GM23338 (cell line): ENCODE measurements around the gene RGCC. TPM values are rescaled to one million over a fixed set of nuclear protein-coding genes. Genes with fewer than 3 reads are reported as not detected.

Experiments
- ATAC-seq: fragments of 200-7000 bp; cut with Tn5 transposase; 3 replicates; pipeline ENCODE4 v1.9.1; 2020
- DNase-seq: peaks from one replicate; pipeline ENCODE4 v3.0.0-alpha.2; 2015; ENCODE audit warnings: low spot score
- H2AFZ ChIP-seq: fragments of 200-600 bp; sonication (generic); 2 replicates; pipeline ENCODE4 v1.8.0; 2016; ENCODE audit warnings: antibody characterized with exemption, mild to moderate bottlenecking, moderate library complexity
- H3F3A ChIP-seq: fragments of 200-600 bp; sonication (generic); replicated peaks from 2 replicates; pipeline ENCODE4 v1.8.0; 2017; ENCODE audit warnings: antibody characterized with exemption, mixed run types, low read depth
- H3K27ac ChIP-seq: fragments of 200-600 bp; sonication (generic); 2 replicates; pipeline ENCODE4 v1.6.1; 2016; ENCODE audit warnings: low read depth
- H3K27me3 ChIP-seq: fragments of 200-600 bp; sonication (generic); 2 replicates; pipeline ENCODE4 v1.8.0; 2016; ENCODE audit warnings: mild to moderate bottlenecking, mixed run types, moderate library complexity; ENCODE audit not compliant: insufficient read depth
- H3K36me3 ChIP-seq: fragments of 200-600 bp; sonication (generic); 2 replicates; pipeline ENCODE4 v1.8.0; 2016; ENCODE audit warnings: mild to moderate bottlenecking; ENCODE audit not compliant: insufficient read depth
- H3K4me1 ChIP-seq: fragments of 200-600 bp; sonication (generic); 2 replicates; pipeline ENCODE4 v1.8.0; 2016; ENCODE audit warnings: mild to moderate bottlenecking, moderate library complexity; ENCODE audit not compliant: insufficient read depth
- H3K4me2 ChIP-seq: fragments of 200-600 bp; sonication (generic); 2 replicates; pipeline ENCODE4 v1.7.1; 2017; ENCODE audit warnings: mixed run types
- H3K4me3 ChIP-seq: fragments of 200-600 bp; sonication (generic); 2 replicates; pipeline ENCODE4 v1.6.1; 2016; ENCODE audit warnings: mixed run types
- H3K79me2 ChIP-seq: fragments of 200-600 bp; sonication (generic); replicated peaks from 2 replicates; pipeline ENCODE4 v1.8.0; 2017; ENCODE audit warnings: mild to moderate bottlenecking; ENCODE audit not compliant: insufficient read depth
- H3K9me2 ChIP-seq: fragments of 200-600 bp; sonication (generic); 2 replicates; pipeline ENCODE4 v1.8.0; 2017; ENCODE audit not compliant: insufficient read depth
- H4K20me1 ChIP-seq: fragments of 200-600 bp; sonication (generic); replicated peaks from 2 replicates; pipeline ENCODE4 v1.8.0; 2017; ENCODE audit warnings: mild to moderate bottlenecking; ENCODE audit not compliant: insufficient read depth
- H3K27ac Mint-ChIP-seq: 2 replicates; pipeline ENCODE4 v1.8.0; 2020; ENCODE audit warnings: inconsistent platforms, mild to moderate bottlenecking, moderate library complexity, mixed read lengths
- H3K27me3 Mint-ChIP-seq: 3 replicates; pipeline ENCODE4 v1.8.0; 2022; ENCODE audit warnings: low read depth, mild to moderate bottlenecking, moderate library complexity, mixed read lengths, inconsistent platforms; ENCODE audit not compliant: insufficient read depth, poor library complexity
- H3K36me3 Mint-ChIP-seq: 3 replicates; pipeline ENCODE4 v1.8.0; 2021; ENCODE audit warnings: low read depth, mild to moderate bottlenecking, inconsistent platforms, moderate library complexity, mixed read lengths
- H3K4me1 Mint-ChIP-seq: 3 replicates; pipeline ENCODE4 v1.8.0; 2020; ENCODE audit warnings: mild to moderate bottlenecking, inconsistent platforms, mixed read lengths
- H3K4me3 Mint-ChIP-seq: 3 replicates; pipeline ENCODE4 v1.8.0; 2021; ENCODE audit warnings: moderate library complexity, mild to moderate bottlenecking, inconsistent platforms, mixed read lengths
- H3K9me3 Mint-ChIP-seq: 3 replicates; pipeline ENCODE4 v1.8.0; 2020; ENCODE audit warnings: moderate library complexity, mild to moderate bottlenecking, inconsistent platforms, mixed read lengths
- CREB1 ChIP-seq: fragments of 250-450 bp; sonication (Bioruptor Pico); IDR thresholded peaks from 2 replicates; pipeline ENCODE4 v1.5.0; 2020; ENCODE audit warnings: low read depth, mild to moderate bottlenecking, moderate library complexity
- EZH2 ChIP-seq: fragments of 200-600 bp; sonication (generic); IDR thresholded peaks from one replicate; pipeline ENCODE4 v1.8.0; 2017; ENCODE audit warnings: antibody characterized with exemption, mild to moderate bottlenecking, low read depth; ENCODE audit not compliant: unreplicated experiment
- EZH2phosphoT487 ChIP-seq: fragments of 200-600 bp; sonication (generic); IDR thresholded peaks from one replicate; pipeline ENCODE4 v1.8.1; 2018; ENCODE audit warnings: antibody characterized with exemption; ENCODE audit not compliant: unreplicated experiment
- JUNB ChIP-seq: IDR thresholded peaks from one replicate; pipeline ENCODE4 v1.6.1; 2016; ENCODE audit warnings: antibody characterized with exemption; ENCODE audit not compliant: unreplicated experiment
- NANOG ChIP-seq: IDR thresholded peaks from 2 replicates; pipeline ENCODE4 v1.6.1; 2016; ENCODE audit warnings: antibody characterized with exemption, borderline replicate concordance
- POLR2AphosphoS5 ChIP-seq: IDR thresholded peaks from 2 replicates; pipeline ENCODE4 v1.6.1; 2016; ENCODE audit warnings: antibody characterized with exemption, low read depth
- STAT1 ChIP-seq: IDR thresholded peaks from one replicate; pipeline ENCODE4 v1.6.1; 2016; ENCODE audit warnings: antibody characterized with exemption; ENCODE audit not compliant: unreplicated experiment
- ZNF114 ChIP-seq: fragments of 250-450 bp; sonication (Bioruptor Pico); IDR thresholded peaks from 2 replicates; pipeline ENCODE4 v1.5.0; 2020; ENCODE audit warnings: mild to moderate bottlenecking, moderate library complexity
- ZNF331 ChIP-seq: fragments of 250-450 bp; sonication (Bioruptor Pico); IDR thresholded peaks from 2 replicates; pipeline ENCODE4 v1.5.0; 2020; ENCODE audit warnings: low read depth, mild to moderate bottlenecking, moderate library complexity
- polyA plus RNA-seq: library from polyadenylated mRNA; unstranded; fragments of >200 nt; fragmentation: Nextera tagmentation; extraction: Ambion mirVana; gene quantifications from 2 replicates; pipeline ENCODE4 v1.2.1, GENCODE V29; 2016
- total RNA-seq: library from RNA; depleted of rRNA; stranded (reverse); fragments of >200 nt; shearing (Covaris generic); gene quantifications from 2 replicates; pipeline ENCODE4 v1.2.3, GENCODE V29; 2014
- TF ChIP-seq, protein P1 (sequence below): fragments of 250-450 bp; sonication (Bioruptor Pico); IDR thresholded peaks from 2 replicates; pipeline ENCODE4 v1.5.0; 2020; ENCODE audit warnings: mild to moderate bottlenecking, moderate library complexity
- TF ChIP-seq, protein P2 (sequence below): IDR thresholded peaks from one replicate; pipeline ENCODE4 v1.6.1; 2018; ENCODE audit warnings: antibody characterized with exemption; ENCODE audit not compliant: unreplicated experiment
- TF ChIP-seq, protein P3 (sequence below), 2 experiments: fragments of 200-600 bp in 1 of 2; sonication (generic) in 1 of 2; conservative IDR thresholded peaks; 2 replicates each; pipeline versions ENCODE4 v1.5.1 to v1.6.1; 2016 to 2017; ENCODE audit warnings: antibody characterized with exemption in 2 of 2, low read depth in 2 of 2, mild to moderate bottlenecking in 2 of 2, moderate library complexity in 1 of 2
- TF ChIP-seq, protein P4 (sequence below): IDR thresholded peaks from 2 replicates; pipeline ENCODE4 v1.6.1; 2016; ENCODE audit warnings: antibody characterized with exemption

The RGCC gene
- total and polyA plus RNA-seq, 2 experiments from 2014 or later: 0.65 to 0.66 TPM

DNA sequence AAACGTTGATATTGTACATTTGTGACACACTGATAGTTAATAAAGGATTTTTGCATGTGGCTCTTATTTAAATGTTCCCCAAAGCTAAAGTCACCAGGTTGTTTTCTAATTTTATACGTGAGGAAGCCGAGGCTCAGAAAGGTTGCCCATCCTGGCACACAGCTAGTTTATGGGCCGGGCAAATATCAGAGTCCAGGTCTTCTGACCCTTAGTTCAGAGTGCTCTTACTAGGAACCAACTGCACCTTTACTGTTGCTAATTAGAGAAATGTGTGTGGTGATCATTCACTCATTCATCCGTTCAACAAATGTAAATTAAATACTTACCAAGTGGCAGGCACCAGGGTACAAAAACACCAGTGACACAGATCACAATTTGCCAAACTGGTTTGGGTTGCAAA, 46.3 kb upstream of the RGCC start:
- TF ChIP-seq POLR2AphosphoS5 (no peak), JUNB (no peak), NANOG (no peak), EZH2phosphoT487 (no peak), ZNF331 (CRISPR knock-in tag) (no peak), ZNF114 (CRISPR knock-in tag) (no peak), EZH2 (no peak), STAT1 (no peak), CREB1 (no peak)
- TF ChIP-seq, protein P1, sequence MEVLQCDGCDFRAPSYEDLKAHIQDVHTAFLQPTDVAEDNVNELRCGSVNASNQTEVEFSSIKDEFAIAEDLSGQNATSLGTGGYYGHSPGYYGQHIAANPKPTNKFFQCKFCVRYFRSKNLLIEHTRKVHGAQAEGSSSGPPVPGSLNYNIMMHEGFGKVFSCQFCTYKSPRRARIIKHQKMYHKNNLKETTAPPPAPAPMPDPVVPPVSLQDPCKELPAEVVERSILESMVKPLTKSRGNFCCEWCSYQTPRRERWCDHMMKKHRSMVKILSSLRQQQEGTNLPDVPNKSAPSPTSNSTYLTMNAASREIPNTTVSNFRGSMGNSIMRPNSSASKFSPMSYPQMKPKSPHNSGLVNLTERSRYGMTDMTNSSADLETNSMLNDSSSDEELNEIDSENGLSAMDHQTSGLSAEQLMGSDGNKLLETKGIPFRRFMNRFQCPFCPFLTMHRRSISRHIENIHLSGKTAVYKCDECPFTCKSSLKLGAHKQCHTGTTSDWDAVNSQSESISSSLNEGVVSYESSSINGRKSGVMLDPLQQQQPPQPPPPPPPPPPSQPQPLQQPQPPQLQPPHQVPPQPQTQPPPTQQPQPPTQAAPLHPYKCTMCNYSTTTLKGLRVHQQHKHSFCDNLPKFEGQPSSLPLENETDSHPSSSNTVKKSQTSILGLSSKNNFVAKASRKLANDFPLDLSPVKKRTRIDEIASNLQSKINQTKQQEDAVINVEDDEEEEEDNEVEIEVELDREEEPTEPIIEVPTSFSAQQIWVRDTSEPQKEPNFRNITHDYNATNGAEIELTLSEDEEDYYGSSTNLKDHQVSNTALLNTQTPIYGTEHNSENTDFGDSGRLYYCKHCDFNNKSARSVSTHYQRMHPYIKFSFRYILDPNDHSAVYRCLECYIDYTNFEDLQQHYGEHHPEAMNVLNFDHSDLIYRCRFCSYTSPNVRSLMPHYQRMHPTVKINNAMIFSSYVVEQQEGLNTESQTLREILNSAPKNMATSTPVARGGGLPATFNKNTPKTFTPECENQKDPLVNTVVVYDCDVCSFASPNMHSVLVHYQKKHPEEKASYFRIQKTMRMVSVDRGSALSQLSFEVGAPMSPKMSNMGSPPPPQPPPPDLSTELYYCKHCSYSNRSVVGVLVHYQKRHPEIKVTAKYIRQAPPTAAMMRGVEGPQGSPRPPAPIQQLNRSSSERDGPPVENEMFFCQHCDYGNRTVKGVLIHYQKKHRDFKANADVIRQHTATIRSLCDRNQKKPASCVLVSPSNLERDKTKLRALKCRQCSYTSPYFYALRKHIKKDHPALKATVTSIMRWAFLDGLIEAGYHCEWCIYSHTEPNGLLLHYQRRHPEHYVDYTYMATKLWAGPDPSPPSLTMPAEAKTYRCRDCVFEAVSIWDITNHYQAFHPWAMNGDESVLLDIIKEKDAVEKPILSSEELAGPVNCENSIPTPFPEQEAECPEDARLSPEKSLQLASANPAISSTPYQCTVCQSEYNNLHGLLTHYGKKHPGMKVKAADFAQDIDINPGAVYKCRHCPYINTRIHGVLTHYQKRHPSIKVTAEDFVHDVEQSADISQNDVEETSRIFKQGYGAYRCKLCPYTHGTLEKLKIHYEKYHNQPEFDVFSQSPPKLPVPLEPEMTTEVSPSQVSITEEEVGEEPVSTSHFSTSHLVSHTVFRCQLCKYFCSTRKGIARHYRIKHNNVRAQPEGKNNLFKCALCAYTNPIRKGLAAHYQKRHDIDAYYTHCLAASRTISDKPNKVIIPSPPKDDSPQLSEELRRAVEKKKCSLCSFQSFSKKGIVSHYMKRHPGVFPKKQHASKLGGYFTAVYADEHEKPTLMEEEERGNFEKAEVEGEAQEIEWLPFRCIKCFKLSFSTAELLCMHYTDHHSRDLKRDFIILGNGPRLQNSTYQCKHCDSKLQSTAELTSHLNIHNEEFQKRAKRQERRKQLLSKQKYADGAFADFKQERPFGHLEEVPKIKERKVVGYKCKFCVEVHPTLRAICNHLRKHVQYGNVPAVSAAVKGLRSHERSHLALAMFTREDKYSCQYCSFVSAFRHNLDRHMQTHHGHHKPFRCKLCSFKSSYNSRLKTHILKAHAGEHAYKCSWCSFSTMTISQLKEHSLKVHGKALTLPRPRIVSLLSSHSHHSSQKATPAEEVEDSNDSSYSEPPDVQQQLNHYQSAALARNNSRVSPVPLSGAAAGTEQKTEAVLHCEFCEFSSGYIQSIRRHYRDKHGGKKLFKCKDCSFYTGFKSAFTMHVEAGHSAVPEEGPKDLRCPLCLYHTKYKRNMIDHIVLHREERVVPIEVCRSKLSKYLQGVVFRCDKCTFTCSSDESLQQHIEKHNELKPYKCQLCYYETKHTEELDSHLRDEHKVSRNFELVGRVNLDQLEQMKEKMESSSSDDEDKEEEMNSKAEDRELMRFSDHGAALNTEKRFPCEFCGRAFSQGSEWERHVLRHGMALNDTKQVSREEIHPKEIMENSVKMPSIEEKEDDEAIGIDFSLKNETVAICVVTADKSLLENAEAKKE (CRISPR knock-in tag): no peak
- TF ChIP-seq, protein P2, sequence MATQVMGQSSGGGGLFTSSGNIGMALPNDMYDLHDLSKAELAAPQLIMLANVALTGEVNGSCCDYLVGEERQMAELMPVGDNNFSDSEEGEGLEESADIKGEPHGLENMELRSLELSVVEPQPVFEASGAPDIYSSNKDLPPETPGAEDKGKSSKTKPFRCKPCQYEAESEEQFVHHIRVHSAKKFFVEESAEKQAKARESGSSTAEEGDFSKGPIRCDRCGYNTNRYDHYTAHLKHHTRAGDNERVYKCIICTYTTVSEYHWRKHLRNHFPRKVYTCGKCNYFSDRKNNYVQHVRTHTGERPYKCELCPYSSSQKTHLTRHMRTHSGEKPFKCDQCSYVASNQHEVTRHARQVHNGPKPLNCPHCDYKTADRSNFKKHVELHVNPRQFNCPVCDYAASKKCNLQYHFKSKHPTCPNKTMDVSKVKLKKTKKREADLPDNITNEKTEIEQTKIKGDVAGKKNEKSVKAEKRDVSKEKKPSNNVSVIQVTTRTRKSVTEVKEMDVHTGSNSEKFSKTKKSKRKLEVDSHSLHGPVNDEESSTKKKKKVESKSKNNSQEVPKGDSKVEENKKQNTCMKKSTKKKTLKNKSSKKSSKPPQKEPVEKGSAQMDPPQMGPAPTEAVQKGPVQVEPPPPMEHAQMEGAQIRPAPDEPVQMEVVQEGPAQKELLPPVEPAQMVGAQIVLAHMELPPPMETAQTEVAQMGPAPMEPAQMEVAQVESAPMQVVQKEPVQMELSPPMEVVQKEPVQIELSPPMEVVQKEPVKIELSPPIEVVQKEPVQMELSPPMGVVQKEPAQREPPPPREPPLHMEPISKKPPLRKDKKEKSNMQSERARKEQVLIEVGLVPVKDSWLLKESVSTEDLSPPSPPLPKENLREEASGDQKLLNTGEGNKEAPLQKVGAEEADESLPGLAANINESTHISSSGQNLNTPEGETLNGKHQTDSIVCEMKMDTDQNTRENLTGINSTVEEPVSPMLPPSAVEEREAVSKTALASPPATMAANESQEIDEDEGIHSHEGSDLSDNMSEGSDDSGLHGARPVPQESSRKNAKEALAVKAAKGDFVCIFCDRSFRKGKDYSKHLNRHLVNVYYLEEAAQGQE: no peak
- TF ChIP-seq, protein P3, sequence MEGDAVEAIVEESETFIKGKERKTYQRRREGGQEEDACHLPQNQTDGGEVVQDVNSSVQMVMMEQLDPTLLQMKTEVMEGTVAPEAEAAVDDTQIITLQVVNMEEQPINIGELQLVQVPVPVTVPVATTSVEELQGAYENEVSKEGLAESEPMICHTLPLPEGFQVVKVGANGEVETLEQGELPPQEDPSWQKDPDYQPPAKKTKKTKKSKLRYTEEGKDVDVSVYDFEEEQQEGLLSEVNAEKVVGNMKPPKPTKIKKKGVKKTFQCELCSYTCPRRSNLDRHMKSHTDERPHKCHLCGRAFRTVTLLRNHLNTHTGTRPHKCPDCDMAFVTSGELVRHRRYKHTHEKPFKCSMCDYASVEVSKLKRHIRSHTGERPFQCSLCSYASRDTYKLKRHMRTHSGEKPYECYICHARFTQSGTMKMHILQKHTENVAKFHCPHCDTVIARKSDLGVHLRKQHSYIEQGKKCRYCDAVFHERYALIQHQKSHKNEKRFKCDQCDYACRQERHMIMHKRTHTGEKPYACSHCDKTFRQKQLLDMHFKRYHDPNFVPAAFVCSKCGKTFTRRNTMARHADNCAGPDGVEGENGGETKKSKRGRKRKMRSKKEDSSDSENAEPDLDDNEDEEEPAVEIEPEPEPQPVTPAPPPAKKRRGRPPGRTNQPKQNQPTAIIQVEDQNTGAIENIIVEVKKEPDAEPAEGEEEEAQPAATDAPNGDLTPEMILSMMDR (conservative IDR thresholded peaks at IDR 0.05; ENCODE audit: low read depth in 2 of 2): no peak
- TF ChIP-seq, protein P4, sequence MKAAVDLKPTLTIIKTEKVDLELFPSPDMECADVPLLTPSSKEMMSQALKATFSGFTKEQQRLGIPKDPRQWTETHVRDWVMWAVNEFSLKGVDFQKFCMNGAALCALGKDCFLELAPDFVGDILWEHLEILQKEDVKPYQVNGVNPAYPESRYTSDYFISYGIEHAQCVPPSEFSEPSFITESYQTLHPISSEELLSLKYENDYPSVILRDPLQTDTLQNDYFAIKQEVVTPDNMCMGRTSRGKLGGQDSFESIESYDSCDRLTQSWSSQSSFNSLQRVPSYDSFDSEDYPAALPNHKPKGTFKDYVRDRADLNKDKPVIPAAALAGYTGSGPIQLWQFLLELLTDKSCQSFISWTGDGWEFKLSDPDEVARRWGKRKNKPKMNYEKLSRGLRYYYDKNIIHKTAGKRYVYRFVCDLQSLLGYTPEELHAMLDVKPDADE: no peak
- Mint-ChIP-seq H3K4me3 (no peak overlapping the region), H3K27ac (no peak overlapping the region), H3K27me3 (no peaks in the 10 kb centered on the region), H3K9me3 (no peaks in the 10 kb centered on the region), H3K36me3 (no peaks in the 10 kb centered on the region), H3K4me1 (peaks cover 4% of the 10 kb centered on the region; the same call in 1 of the 3 replicates)
- no peaks in the 10 kb centered on the region for H3K36me3 ChIP-seq
- DNase-seq (no peak), ATAC-seq (no peak)
- H3K27me3 ChIP-seq: no peaks in the 10 kb centered on the region
- H3K27ac ChIP-seq: no peak overlapping the region
- no peaks in the 10 kb centered on the region for H4K20me1 ChIP-seq
- no peak overlapping the region for H3K4me3 ChIP-seq
- H3F3A ChIP-seq: no peaks in the 10 kb centered on the region
- H3K9me2 ChIP-seq: no peaks in the 10 kb centered on the region
- H2AFZ ChIP-seq: no peak overlapping the region
- no peaks in the 10 kb centered on the region for H3K79me2 ChIP-seq
- no peak overlapping the region for H3K4me2 ChIP-seq
- H3K4me1 ChIP-seq: no peaks in the 10 kb centered on the region
